Pericardium fibroblast (primary cell): ENCODE results near the gene TREH. TPM values are rescaled to one million over a fixed set of nuclear protein-coding genes. Genes with fewer than 3 reads are reported as not detected.

Experiments
- total RNA-seq: library from RNA; depleted of rRNA; stranded (reverse); fragments of >200 nt; gene quantifications from 2 replicates; pipeline ENCODE4 v1.2.3, GENCODE V29; 2015

Gene TREH, protein sequence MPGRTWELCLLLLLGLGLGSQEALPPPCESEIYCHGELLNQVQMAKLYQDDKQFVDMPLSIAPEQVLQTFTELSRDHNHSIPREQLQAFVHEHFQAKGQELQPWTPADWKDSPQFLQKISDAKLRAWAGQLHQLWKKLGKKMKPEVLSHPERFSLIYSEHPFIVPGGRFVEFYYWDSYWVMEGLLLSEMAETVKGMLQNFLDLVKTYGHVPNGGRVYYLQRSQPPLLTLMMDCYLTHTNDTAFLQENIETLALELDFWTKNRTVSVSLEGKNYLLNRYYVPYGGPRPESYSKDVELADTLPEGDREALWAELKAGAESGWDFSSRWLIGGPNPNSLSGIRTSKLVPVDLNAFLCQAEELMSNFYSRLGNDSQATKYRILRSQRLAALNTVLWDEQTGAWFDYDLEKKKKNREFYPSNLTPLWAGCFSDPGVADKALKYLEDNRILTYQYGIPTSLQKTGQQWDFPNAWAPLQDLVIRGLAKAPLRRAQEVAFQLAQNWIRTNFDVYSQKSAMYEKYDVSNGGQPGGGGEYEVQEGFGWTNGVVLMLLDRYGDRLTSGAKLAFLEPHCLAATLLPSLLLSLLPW
- total RNA-seq: not detected in 2 replicates

DNA sequence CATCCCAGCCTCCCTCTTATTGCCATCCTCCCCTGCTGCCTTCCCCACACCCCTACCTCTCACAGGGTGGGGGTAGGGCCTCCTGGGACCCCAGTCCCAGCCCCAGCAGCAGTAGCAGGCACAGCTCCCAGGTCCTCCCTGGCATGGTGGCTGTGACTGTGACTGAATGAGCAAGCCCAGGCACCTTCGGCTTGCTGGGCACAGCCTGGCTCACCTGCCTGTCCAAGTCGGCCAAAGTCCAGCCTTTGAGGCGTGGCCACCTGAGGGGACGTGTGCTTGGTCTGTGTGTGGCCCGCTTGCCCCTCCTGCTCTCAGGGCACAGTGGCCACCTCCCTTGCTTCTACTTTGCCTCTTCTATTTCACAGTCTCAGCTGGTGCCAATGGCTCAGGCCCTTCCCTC, at the start of gene TREH:
TREH (minus strand) TSS at position 168 of the 400 bp plus-strand sequence; CDS start at position 145, 23 bp downstream.

DNA sequence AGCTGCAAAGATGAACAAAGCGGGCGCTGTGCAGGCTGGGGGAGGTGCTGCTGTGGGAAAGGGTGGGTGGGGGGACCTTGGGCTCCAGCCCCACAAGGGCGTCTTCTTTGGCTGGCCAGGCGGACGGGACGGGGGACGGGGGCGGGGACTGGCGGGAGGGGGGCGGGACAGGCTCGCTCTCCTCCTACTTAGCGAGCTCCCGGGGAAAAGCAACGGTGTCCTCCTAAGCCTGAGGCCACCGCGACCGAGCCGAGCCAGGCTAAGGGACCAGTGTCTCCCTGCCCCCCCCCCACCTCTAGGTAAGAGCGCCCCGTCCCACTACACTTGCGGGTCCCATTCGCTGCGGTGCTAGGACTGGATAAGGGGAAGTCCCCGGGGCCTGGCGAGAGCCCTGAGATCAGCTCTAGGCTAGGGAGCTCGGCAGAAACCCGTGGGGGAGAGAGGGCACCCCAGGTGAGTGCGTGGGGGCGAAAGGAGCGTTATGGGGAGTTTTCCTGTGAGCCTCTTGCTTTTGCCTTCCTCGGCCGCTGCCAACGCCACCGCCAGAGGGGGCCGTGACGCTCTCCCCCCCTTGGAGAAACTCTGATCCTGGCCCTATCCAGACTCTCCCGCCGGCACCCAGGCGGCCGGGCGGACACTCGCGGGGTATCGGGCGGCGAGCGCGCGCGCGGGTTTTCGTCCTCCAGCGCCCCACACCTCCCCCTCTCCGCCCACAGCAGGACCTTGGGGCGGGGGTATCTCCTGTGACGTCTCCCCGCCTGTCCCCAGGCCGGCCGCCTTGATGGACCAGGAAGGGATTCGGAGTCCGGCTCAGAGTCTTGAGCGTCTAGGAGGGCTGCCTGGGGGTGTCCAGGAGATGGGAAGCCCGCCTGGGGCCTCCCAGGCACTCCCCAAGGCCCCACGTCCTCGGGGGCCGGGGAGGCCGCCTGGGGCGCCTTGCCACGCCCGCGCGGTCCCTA, 71.8 kb downstream of the TREH start, which contains the start of gene PHLDB1:
PHLDB1 (plus strand) TSS at position 215 of the 959 bp plus-strand sequence. CDS start 6,222 bp downstream, outside the sequence.

Other genes with a start within 250 kb of the TREH start
- gene KMT2A, start 243.2 kb downstream of the TREH start, total RNA-seq: 8.8 and 15.6 TPM in 2 replicates
- 0.26 TPM in 1 of 2 replicates, not detected in the other for gene TTC36, start 152.2 kb downstream of the TREH start, total RNA-seq
- 10.3 and 13.1 TPM in 2 replicates for gene TMEM25, start 148.5 kb downstream of the TREH start, total RNA-seq
- 17.7 and 30.9 TPM in 2 replicates for gene IFT46, start 113.7 kb downstream of the TREH start, total RNA-seq
- gene ARCN1, start 107.2 kb downstream of the TREH start, total RNA-seq: 108 and 141 TPM in 2 replicates
- 100 and 124 TPM in 2 replicates for gene PHLDB1, start 72.0 kb downstream of the TREH start, total RNA-seq
- 41.1 and 51.7 TPM in 2 replicates for gene DDX6, start 111.5 kb upstream of the TREH start, total RNA-seq
- gene CXCR5, start 204.2 kb upstream of the TREH start, total RNA-seq: not detected in 2 replicates
- gene BCL9L, start 246.3 kb upstream of the TREH start, total RNA-seq: 38.5 and 40.0 TPM in 2 replicates